PC-9 (cell line): ENCODE measurements around the gene RBM38.

Source experiments
- EZH2 ChIP-seq: fragments of 200-600 bp; sonication (generic); IDR thresholded peaks from 2 replicates; pipeline ENCODE4 v1.8.0; 2017; ENCODE audit warnings: antibody characterized with exemption, low read depth
- TF ChIP-seq, protein P1 (sequence below): fragments of 200-600 bp; sonication (generic); conservative IDR thresholded peaks from 2 replicates; pipeline ENCODE4 v1.6.1; 2017; ENCODE audit warnings: mixed run types, antibody characterized with exemption, mild to moderate bottlenecking, moderate library complexity

GRCh38 chr20:57377350-57377749 is 13.8 kb upstream of the RBM38 start:
- no peak for TF ChIP-seq EZH2
- TF ChIP-seq, protein P1, sequence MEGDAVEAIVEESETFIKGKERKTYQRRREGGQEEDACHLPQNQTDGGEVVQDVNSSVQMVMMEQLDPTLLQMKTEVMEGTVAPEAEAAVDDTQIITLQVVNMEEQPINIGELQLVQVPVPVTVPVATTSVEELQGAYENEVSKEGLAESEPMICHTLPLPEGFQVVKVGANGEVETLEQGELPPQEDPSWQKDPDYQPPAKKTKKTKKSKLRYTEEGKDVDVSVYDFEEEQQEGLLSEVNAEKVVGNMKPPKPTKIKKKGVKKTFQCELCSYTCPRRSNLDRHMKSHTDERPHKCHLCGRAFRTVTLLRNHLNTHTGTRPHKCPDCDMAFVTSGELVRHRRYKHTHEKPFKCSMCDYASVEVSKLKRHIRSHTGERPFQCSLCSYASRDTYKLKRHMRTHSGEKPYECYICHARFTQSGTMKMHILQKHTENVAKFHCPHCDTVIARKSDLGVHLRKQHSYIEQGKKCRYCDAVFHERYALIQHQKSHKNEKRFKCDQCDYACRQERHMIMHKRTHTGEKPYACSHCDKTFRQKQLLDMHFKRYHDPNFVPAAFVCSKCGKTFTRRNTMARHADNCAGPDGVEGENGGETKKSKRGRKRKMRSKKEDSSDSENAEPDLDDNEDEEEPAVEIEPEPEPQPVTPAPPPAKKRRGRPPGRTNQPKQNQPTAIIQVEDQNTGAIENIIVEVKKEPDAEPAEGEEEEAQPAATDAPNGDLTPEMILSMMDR, result no peak
